Lower lobe of right lung (tissue), 2 donors: ENCODE measurements around the gene LAMA3. TPM values are rescaled to one million over a fixed set of nuclear protein-coding genes. Genes with fewer than 3 reads are reported as not detected.

Experiments
- ATAC-seq, 2 donors: fragments of 200-7000 bp; cut with Tn5 transposase; one replicate each; pipeline ENCODE4 v1.9.1; 2020 to 2022; ENCODE audit warnings: mild to moderate bottlenecking in 2 of 2, moderate library complexity in 2 of 2
- DNase-seq: peaks from one replicate; pipeline ENCODE4 v3.0.0-alpha.2; 2020
- H3K27ac ChIP-seq: fragments of 200-600 bp; one replicate; pipeline ENCODE4 v1.8.0; 2022
- H3K27me3 ChIP-seq: fragments of 200-600 bp; one replicate; pipeline ENCODE4 v1.8.0; 2022; ENCODE audit warnings: low read depth
- H3K36me3 ChIP-seq: fragments of 200-600 bp; one replicate; pipeline ENCODE4 v1.8.0; 2022; ENCODE audit warnings: mild to moderate bottlenecking
- H3K4me1 ChIP-seq: fragments of 200-600 bp; one replicate; pipeline ENCODE4 v1.8.0; 2022
- H3K4me3 ChIP-seq: fragments of 200-600 bp; one replicate; pipeline ENCODE4 v1.8.0; 2022; ENCODE audit warnings: mild to moderate bottlenecking
- H3K9me3 ChIP-seq: fragments of 200-600 bp; one replicate; pipeline ENCODE4 v1.8.0; 2022
- CTCF ChIP-seq: fragments of 200-600 bp; IDR thresholded peaks from one replicate; pipeline ENCODE4 v1.8.0; 2022; ENCODE audit warnings: antibody characterized with exemption, mild to moderate bottlenecking
- intact Hi-C: fragments of 100-400 bp; cut with DNase I; formaldehyde crosslinking; loops from one replicate; pipeline ENCODE4 v1.11.0; 2022
- total RNA-seq: library from RNA; stranded (reverse); fragmentation: NEBNext Ultra II Directional; extraction: Animal tissue kit (Norgen Biotek cat#: 25700); gene quantifications from one replicate; pipeline ENCODE4 v1.2.1, GENCODE V29; 2021
- donor health status: DM: no; HTN: yes; CAD: no; lungs with severe emphysema.

LAMA3 gene
- total RNA-seq, 1 donor from 2014 or later: 89.1 TPM

- intact Hi-C loops: no loop called here
- no peak for TF ChIP-seq CTCF
- ATAC-seq (no peak), DNase-seq (no peak)
- H3K27me3 ChIP-seq: peaks cover 4% of the 10 kb centered on the region
- H3K9me3 ChIP-seq: no peaks in the 10 kb centered on the region
- H3K4me1 ChIP-seq: peaks cover 10% of the 10 kb centered on the region
- no peaks in the 10 kb centered on the region for H3K36me3 ChIP-seq
- no peak overlapping the region for H3K27ac ChIP-seq
- no peak overlapping the region for H3K4me3 ChIP-seq
Observed at GRCh38 chr18:23667114-23667513, 22.1 kb upstream of the LAMA3 start.

- Histone ChIP-seq H3K27me3 (no peaks in the 10 kb centered on the region), H3K36me3 (no peaks in the 10 kb centered on the region), H3K9me3 (no peaks in the 10 kb centered on the region), H3K4me1 (no peaks in the 10 kb centered on the region), H3K4me3 (no peak overlapping the region), H3K27ac (no peak overlapping the region)
- no peak for TF ChIP-seq CTCF
- ATAC-seq (no peak), DNase-seq (no peak)
- intact Hi-C loops: no loop called here
Observed at GRCh38 chr18:23668731-23669130, 20.5 kb upstream of the LAMA3 start.

GRCh38 chr18:23669202-23669766 lies 20.0 kb upstream of the LAMA3 start:
- DNase-seq (no peak), ATAC-seq (no peak)
- intact Hi-C loops: no loop called here
- H3K4me3 ChIP-seq: no peak overlapping the region
- no peak for TF ChIP-seq CTCF
- H3K27me3 ChIP-seq: no peaks in the 10 kb centered on the region
- no peaks in the 10 kb centered on the region for H3K36me3 ChIP-seq
- no peaks in the 10 kb centered on the region for H3K4me1 ChIP-seq
- no peak overlapping the region for H3K27ac ChIP-seq
- no peaks in the 10 kb centered on the region for H3K9me3 ChIP-seq

GRCh38 chr18:23669804-23670405 lies 19.3 kb upstream of the LAMA3 start:
- no peak overlapping the region for H3K27ac ChIP-seq
- no peak for TF ChIP-seq CTCF
- H3K4me3 ChIP-seq: no peak overlapping the region
- no peaks in the 10 kb centered on the region for H3K9me3 ChIP-seq
- no peaks in the 10 kb centered on the region for H3K36me3 ChIP-seq
- intact Hi-C loops: no loop called here
- DNase-seq (no peak), ATAC-seq (peak; percentile 61 to 86)
- no peaks in the 10 kb centered on the region for H3K27me3 ChIP-seq
- no peaks in the 10 kb centered on the region for H3K4me1 ChIP-seq

GRCh38 chr18:23671564-23671963 lies 17.7 kb upstream of the LAMA3 start:
- H3K4me1 ChIP-seq: no peaks in the 10 kb centered on the region
- no peak overlapping the region for H3K27ac ChIP-seq
- no peaks in the 10 kb centered on the region for H3K9me3 ChIP-seq
- H3K27me3 ChIP-seq: no peaks in the 10 kb centered on the region
- DNase-seq (no peak), ATAC-seq (no peak)
- H3K36me3 ChIP-seq: no peaks in the 10 kb centered on the region
- no peak for TF ChIP-seq CTCF
- intact Hi-C loops: no loop called here
- H3K4me3 ChIP-seq: no peak overlapping the region
